ENCODE data around the gene HPX.

The HPX gene

GRCh38 chr11:6389905-6390717, 50.7 kb downstream of the HPX start, which contains the start of gene SMPD1:
SMPD1 (plus strand) TSS chr11:6390474; CDS start chr11:6390599, 125 bp downstream.
- no peak for FAIRE-seq

DNA sequence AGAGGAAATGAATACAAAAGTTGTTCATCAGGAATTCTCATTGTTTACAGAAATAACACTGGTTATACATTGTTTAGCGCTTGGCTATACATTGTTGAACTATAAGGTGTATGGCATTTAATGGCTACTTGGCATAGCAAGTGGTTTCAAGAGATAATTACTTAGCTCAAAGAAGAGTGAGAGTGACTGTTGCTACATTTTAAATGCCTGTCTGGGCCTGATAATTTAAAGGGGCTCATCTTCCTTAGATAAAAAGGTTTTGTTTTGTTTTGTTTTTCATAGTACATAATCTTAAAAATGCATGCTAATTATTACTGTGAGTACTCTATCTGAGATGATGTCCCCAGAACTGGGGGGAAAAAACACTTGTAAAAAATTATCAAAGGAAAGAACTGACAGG, 52.0 kb downstream of the HPX start:
- FAIRE-seq: no peak

DNA sequence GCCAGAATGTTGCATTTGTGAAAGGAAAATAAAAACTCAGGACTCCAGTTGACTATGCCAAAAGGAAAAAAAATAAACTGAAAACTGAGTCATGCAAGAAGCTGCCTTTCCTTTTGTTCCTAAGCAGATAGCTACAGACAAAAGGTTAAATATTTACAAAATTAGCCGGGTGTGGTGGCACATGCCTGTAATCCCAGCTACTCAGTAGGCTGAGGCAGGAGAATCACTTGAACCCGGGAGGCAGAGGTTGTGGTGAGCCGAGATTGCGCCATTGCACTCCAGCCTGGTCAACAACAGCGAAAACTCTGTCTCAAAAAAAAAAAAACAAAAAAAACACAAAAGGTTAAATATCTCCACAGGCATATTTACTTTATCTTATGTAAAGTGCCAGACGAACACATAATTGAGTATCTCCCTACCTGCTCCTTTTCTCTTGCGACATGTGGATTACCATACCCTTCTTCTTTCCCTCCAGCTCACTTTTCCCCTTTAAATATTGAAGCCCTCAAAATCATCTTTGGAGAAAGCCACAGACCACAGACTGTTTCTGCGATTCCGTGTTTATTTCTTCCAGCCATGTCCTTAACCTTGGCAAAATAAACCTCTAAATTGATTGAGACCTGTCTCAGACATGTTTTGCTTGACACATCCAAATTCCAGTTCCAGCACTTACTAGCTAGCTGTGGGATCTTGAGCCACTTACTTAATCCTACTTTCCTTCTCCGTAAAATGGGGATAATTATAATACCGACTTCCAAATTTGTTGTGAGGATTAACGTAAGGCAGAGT, 52.8 kb downstream of the HPX start:
- no peak for FAIRE-seq

- FAIRE-seq: no peak
Measured at GRCh38 chr11:6385046-6385777, 55.6 kb downstream of the HPX start.

All from endometrium (tissue), 2 donors.